Measurements from ENCODE around the gene EPHA3.

The EPHA3 gene

GRCh38 chr3:89179355-89180001 lies 72.1 kb downstream of the EPHA3 start:
- Histone ChIP-seq H3K36me3 (ENCODE audit: control insufficient read depth in 2 of 2, insufficient read depth in 1 of 2, low read length in 2 of 2) (no peaks in the 10 kb centered on the region), H3K4me3 (ENCODE audit: low read depth, low read length) (no peak overlapping the region), H3K27ac (ENCODE audit: extremely low read depth, low read depth, low read length) (0 out of 2 replicates have a peak overlapping the region, but pooled peaks have one; percentile 31), H3K9me3 (ENCODE audit: control insufficient read depth, insufficient read depth, low read depth, low read length) (no peaks in the 10 kb centered on the region), H3K4me1 (ENCODE audit: control insufficient read depth, insufficient read depth, low read length) (peaks cover 13% of the 10 kb centered on the region; the same call in 1 of the 2 replicates)
- POLR2A ChIA-PET, result interaction anchor here (1.1 kb wide), 1 partner anchor 72 kb away, joined by 5 read pairs; the partner anchor contains the start of gene EPHA3
- CTCF ChIA-PET, result interaction anchor here (0.7 kb wide), 1 partner anchor 90 kb away, joined by 5 read pairs; no protein-coding TSS in a partner anchor
- TF ChIP-seq SCRT2 (tag by site-specific recombination; IDR thresholded peaks at IDR 0.05) (0 out of 2 replicates have a peak, but pooled peaks have one; percentile 58), ZFP3 (tag by site-specific recombination; IDR thresholded peaks at IDR 0.05; ENCODE audit: low read depth) (no peak), IKZF3 (tag by site-specific recombination; IDR thresholded peaks at IDR 0.05) (peak; percentile 58; the same call in 1 of the 2 replicates), PRDM6 (tag by site-specific recombination; IDR thresholded peaks at IDR 0.05) (peak; percentile 93), ZEB2 (tag by site-specific recombination; IDR thresholded peaks at IDR 0.05) (0 out of 2 replicates have a peak, but pooled peaks have one; percentile 15), ZBTB44 (tag by site-specific recombination; IDR thresholded peaks at IDR 0.05) (peak; percentile 70), ZBTB20 (tag by site-specific recombination; IDR thresholded peaks at IDR 0.05) (peak; percentile 96), ZFP41 (tag by site-specific recombination; IDR thresholded peaks at IDR 0.05; ENCODE audit: borderline replicate concordance) (no peak), ZNF843 (tag by site-specific recombination; IDR thresholded peaks at IDR 0.05) (peak; percentile 72), INSM2 (tag by site-specific recombination; IDR thresholded peaks at IDR 0.05) (peak; percentile 37; the same call in 1 of the 2 replicates), ZBTB10 (tag by site-specific recombination; IDR thresholded peaks at IDR 0.05) (no peak), ZNF629 (tag by site-specific recombination; IDR thresholded peaks at IDR 0.05) (0 out of 2 replicates have a peak, but pooled peaks have one; percentile 15), ZSCAN5A (tag by site-specific recombination; IDR thresholded peaks at IDR 0.05) (no peak), ZNF561 (tag by site-specific recombination; IDR thresholded peaks at IDR 0.05; ENCODE audit: borderline replicate concordance) (0 out of 2 replicates have a peak, but pooled peaks have one; percentile 51), ZNF488 (tag by site-specific recombination; IDR thresholded peaks at IDR 0.05) (no peak), REST (tag by site-specific recombination; IDR thresholded peaks at IDR 0.05) (no peak), ZSCAN30 (tag by site-specific recombination; IDR thresholded peaks at IDR 0.05) (no peak), TRIM28 (IDR thresholded peaks at IDR 0.05; ENCODE audit: borderline replicate concordance, low read length) (peak; percentile 33; the same call in 1 of the 2 replicates), OSR2 (tag by site-specific recombination; IDR thresholded peaks at IDR 0.05) (peak; percentile 46; the same call in 1 of the 2 replicates), ZNF830 (tag by site-specific recombination; IDR thresholded peaks at IDR 0.05; ENCODE audit: low read depth) (no peak)
